Transverse colon (tissue), 4 donors: ENCODE data around the gene ADAMTS3.

ENCODE experiments used
- CTCF ChIP-seq, 5 experiments: fragments of 200-600 bp in 3 of 5; fragments of 450-650 bp in 2 of 5; sonication (generic) in 3 of 5; IDR thresholded peaks; 1 replicate in 2 of 5; 2 replicates in 3 of 5; pipeline ENCODE4 v1.5.1; 2016 to 2017; ENCODE audit warnings: antibody characterized with exemption in 5 of 5, inconsistent platforms in 3 of 5, mild to moderate bottlenecking in 2 of 5, moderate library complexity in 1 of 5
- EP300 ChIP-seq: sonication (generic); formaldehyde crosslinking; IDR thresholded peaks from one replicate; pipeline ENCODE4 v1.6.1; 2017; ENCODE audit warnings: antibody characterized with exemption, low read depth
- POLR2A ChIP-seq: fragments of 450-650 bp; IDR thresholded peaks from one replicate; pipeline ENCODE4 v1.6.1; 2016; ENCODE audit warnings: antibody characterized with exemption, mild to moderate bottlenecking, moderate library complexity
- POLR2AphosphoS5 ChIP-seq, 3 donors: sonication (generic); formaldehyde crosslinking; IDR thresholded peaks; one replicate each; pipeline ENCODE4 v1.6.1; 2016; ENCODE audit warnings: antibody characterized with exemption in 3 of 3

GRCh38 chr4:72457158-72457557 is 111.9 kb downstream of the ADAMTS3 start:
- TF ChIP-seq CTCF (IDR thresholded peaks at IDR 0.05) (no peak), EP300 (no peak), POLR2AphosphoS5 (IDR thresholded peaks at IDR 0.05) (no peak), POLR2A (no peak)
